CD4-positive, alpha-beta T cell treated with Interferon gamma for 1 hour (primary cell): Measurements from ENCODE around the gene FGF1.

Experiments
- DNase-seq: peaks from one replicate; pipeline ENCODE4 v3.0.0-alpha.2; 2020

Gene FGF1

DNA sequence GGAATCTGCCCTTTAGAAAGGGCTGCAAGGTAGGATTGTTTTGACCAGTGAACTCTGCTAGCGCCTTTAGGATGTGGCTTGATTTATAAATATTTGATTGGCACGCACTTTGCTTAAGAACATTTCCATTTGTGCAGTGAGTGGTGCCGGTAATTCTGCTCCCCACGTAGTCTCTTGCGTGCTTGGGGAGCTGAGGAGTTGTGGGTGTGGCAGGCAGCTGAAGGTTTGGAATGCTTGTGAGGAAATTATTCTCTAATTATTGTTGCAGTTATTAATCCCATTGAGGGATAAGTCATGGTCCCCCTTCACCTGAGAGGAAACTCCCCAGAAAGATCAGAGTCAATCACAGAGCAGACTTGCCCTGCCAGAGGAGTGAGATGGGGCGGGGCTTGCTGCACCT is 76.7 kb downstream of the FGF1 start:
- no peak for DNase-seq

DNA sequence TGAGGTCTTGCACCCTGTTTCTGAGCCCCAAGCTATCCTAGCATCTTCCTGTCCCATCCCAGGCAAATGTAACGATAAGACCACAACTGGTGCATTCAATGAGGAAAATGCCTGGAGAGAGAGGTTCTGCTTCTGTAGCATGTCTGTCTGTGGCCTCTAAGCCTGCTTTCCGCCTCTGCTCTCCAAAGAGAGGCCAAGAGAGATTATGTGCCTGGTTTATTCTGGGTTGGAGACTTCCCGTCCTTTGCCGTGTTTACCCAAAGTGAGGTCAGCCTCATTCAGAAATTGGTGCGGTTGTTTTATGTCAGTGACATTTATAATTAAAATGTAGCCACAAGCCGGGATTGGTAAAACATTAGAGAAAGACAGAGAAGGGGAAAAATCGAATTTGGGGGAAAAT is 77.8 kb downstream of the FGF1 start:
- no peak for DNase-seq

DNA sequence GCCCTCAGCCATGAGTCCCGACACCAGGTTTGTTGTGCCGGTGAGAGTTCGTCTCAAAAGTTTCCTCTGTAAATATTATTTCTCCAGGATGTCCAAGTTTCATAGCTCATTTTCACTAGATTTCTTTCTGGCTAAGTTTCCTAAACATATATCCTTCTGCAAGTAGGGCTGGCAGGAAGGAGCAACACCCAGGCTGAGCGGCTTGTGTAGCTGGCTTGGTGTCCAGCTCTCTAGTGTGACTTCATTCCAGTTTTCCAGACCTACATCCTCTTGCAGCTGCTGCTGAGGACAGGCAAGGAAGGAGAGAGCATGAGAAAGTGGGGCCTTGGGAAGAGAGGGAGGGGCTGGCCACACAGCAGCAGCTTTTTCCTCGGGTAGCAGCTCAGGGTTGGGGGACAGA is 80.3 kb downstream of the FGF1 start:
- DNase-seq = no peak

DNA sequence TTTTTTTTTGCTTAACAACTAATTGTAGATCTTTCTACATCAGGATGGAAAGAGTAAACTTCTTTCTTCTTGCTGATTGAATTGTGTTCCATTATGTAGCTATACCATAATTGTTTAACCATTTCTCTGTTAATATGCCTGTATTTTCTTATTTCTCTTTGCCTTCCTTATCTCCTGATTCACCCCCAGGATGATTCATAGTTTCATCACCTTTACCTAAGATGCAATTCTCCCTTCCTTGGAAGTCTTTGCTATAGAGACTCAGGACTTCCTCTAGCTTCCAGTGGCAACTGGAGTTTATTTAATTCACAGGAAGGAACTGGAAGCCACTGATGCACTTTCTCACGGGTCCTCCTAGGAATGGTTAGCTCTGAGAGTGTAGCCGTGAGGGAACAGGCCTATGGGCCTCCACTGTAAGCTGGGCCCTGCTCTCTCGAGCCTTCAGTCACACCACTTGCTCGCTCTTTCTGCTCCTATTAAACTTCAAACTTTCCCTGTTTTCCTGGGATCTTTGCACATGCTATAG is 83.1 kb downstream of the FGF1 start:
- no peak for DNase-seq

DNA sequence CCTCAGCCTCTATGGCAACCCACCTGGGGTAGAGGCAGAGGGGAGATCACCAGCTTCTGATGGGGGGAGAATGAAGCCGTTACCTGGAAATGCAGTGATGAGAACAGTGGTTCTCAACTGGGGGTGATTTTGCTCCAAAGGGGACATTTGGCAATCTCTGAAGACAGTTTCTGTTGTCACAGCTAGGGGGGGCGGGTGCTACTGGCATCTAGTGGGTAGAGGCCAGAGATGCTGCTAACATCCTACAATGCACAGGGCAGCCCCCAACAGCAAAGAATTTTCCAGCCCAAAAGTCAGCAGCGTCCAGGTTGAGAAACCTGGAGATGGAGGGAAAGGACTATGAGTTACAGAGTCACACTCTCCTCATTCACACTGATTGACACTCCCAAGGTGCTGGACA is 84.5 kb downstream of the FGF1 start:
- no peak for DNase-seq

DNA sequence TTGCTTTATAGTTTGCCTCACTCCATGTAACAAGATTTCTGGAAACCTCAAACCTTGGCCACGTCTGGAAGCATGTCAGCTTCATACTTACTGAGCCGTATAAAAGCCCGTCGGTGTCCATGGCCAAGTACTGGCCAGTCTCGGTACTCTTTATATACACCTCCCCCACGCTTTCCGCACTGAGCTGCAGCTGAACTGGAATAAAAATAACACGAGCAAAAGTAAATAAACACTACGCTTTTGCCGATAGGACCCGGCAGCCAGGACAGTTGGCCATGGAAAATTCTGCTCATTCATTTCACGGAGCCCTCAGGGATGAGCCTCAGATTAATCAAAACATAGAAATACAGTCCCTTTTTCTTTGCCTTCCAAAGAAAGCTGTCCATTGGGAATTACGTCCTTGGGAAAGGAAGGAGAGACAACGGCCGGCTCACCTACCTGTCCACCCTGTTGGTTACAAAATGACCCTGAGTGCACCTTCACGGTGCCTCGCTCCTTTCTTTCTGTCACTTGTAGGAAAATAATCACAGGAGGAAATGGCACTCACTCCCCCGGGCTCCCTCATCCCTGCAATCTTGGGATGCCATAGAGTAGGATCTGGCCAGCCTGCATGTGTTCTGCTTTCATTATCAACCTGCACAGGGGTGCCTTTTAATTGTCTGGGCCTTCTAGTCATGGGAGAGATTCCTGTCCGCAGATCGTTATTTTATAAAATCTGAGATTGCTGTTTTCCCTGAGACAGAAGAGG is 85.1 kb downstream of the FGF1 start:
- DNase-seq = no peak

DNA sequence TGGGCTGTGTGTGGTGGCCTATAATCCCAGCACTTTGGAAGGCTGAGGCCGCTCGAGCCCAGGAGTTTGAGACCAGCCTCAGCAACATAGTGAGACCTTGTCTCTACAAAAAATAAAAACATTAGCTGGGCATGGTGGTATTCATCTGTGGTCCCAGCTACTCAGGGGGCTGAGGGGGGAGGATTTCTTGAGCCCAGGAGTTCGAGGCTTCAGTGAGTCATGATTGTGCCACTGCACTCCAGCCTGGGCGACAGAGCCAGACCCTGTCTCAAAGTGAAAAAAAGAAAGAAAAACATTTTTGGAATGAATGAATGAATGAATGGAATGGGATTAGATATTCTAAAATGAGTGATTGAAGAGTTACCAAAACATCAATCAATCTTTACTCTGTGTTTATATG is 85.8 kb downstream of the FGF1 start:
- no peak for DNase-seq

DNA sequence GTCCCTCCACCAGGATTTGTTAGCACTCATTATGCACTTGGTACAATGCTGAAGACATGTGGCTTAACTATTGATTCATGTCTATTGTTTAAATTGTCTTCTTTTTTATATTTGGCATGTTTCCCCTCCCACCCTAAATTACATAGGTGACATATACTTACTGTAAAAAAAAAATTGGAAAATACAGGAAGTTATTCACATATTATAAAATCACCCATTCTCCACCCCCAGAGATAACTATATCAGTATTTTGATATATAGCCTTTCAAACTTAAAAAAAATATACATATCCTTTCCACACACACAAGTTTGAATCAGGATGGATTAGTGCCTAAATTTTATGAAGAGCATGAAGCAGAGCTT is 87.6 kb downstream of the FGF1 start:
- no peak for DNase-seq

DNA sequence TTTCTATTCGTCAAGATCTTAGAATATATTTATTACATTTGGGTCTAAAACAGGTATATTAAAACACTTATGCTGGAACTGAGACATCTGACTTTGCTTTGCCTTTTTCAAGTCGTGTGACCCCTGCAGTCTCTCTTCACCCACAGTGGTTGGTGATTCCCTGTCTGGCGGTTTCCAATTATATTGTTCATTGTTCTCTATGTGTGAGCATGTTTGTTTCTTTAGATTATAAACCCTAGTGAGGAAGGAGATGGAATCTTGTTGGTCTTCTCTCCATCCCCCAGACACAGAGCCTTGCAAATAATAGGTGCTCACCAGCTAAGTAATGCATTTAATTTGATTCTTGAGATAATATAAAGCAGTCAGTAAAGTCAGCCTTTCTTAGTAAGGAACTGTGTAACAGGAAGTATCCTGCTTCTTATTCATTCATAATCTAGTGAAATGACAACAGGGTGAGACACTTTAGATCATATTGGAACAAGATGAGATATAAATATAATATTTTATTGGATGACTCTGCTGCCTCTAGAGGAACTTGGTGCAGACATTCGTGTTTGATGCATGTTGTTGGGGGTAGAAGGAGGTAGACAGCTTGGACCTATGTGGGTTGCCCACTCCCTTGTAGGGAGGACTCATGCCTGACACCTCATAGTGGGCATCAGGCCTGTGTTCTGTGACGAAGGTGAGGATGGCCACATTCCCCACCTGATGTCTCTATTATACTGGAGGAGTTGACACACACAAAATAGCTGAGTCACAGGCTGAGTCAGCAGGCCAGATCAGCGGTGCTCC is 88.1 kb downstream of the FGF1 start:
- DNase-seq = no peak

DNA sequence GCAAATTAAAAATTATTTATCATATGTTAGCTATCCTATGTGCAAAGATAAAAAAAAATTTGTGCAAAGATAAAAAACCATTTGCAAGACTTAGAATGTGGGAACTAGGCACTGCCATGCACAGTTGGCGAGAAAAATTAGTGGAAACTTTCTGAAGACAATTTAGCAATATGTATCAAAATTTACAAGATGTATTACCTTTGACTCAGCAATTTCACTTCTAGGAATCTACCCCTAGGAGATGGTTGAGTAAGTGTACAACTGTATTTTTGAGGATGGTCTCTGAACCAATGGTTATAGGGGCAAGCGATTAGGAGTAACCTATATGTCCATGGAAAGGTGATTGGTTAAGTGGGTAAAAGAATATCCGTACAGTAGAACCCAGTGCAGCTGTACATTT is 88.9 kb downstream of the FGF1 start:
- no peak for DNase-seq

DNA sequence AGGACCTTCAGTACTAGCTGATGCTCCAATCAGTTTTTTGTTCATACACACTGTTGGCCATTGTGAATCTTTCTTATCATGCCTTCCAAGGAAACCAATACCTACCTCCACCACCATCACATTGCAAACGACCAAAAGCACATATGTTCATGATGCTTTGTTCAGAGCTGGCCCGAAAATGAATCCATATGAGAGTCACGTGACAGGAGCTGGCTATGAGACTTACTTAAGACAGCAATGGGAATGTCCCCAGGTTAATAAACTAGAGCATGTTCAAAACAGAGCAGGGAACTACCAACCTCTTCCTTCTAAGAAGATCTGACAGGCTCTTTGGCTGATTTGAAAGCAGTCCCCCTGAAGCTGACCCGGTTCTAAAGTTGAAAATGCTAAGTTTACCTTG is 93.5 kb downstream of the FGF1 start:
- DNase-seq = no peak

DNA sequence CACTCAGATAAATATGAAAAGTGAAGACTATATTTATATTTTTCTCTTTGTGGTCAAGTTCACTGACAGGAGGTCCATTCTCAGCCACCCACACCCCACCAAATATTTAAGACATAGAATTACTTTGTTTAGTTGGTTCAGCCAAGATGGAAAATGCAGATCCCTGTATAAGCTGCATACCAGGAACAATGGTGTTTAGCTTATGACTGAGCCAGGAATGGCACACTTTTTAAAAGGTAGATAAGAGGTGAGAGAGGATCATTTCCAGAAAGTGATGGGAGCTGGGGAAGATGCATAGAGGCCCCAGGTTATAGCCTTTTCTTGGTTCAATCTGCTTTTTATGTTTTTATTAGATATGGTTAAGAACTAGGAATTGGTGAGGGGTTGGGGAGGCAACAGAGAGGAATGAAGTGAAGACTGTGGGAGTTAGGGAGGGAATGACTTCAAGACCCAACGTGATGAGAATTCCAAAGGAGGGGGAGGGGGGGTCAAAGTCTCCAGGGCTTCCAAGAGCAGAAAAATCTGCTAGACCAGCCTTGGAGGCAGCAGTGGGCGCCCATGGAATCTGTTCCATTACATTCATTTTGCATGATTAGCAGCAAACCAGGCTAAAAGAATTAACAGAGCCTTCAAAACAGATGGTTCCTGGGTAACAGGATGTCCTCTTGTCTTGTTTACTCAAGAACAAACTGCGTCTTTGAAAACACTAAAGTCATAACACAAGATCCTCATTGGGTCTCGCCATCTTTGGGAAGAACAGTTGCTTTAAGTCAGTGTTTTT is 95.2 kb downstream of the FGF1 start:
- no peak for DNase-seq

DNA sequence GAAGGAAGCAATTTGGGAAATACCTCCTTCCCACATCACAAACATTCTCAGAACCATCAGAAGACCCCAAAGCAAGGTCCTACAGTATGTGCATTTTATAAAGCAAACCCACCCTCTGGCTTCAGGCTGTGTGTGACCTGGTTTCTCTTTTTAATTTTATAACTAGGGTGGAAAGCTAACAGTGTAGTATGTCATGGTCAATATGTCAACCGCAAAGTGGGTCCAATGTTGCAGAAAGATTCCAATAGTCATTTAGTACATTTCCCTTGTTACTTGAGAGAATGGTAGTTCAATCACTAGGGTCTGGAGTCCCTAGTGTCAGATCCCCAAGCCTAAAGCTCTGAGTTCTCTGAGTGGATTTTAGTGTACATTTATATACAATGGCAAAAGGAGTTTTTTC is 96.2 kb downstream of the FGF1 start:
- no peak for DNase-seq

DNA sequence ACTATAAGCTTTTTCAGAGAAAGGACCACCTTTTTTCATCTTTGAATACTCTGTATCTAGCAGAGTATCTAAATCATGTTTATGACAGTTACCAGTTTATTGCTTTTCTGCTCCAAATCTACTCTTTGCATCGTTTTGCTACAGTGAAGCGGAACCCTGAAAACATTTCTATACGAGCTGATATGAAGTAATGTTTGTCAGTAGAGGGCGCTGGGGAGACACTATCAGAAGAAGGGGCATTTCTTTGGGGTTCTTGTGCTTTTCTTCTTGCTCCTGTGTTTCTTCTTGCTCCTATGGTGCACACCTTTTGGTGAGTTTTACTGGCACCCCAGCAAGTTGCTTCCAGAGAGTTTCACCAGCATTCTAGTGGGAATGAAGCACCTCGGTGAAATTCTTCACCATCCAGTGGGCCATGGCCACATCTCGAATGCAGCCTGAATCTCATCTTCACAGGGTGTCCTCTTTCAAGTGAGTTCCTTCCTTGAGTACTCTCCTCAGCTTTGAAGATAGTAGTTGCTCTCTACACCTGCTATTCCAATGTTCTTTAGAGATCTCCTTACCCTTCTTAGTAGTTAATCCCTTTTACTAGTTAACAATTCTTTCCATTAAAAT is 98.4 kb downstream of the FGF1 start:
- no peak for DNase-seq

DNA sequence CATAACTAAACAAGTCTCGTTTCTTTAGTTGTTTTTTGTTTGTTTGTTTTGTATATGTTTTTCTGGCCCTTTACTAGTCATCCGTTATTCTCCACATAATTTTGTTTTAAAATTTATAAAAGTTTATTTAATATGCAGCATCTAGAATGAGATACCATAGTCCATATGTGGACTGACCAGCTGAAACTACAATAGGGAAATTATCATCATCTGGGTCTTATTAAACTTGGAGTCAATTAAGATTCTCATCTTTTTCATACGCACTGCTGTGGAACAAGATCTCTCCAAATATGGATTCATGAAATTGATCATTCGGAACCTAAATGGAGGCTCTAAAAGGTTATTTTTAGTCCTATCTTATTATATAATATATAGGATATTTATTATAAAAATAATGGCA is 99.3 kb downstream of the FGF1 start:
- DNase-seq = no peak

DNA sequence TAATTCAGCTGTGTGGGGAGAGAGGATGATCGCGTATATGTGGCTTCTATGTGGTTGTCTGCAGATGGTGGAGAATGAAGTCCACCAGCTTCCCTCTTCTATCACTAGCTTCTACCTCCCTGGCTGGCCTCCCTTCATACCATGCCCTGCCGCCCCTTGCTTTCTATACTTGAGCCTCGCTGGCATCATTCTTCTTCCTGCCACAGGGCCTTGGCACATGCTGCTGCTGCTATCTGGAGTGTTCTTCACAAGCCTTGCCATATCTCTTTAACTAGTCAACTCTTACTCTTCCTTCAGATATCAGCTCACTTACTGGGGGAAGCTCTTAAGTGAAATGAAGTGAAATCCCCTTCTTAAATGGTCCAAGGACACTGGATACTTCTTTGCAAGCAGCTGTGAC is 100.4 kb downstream of the FGF1 start:
- no peak for DNase-seq

DNA sequence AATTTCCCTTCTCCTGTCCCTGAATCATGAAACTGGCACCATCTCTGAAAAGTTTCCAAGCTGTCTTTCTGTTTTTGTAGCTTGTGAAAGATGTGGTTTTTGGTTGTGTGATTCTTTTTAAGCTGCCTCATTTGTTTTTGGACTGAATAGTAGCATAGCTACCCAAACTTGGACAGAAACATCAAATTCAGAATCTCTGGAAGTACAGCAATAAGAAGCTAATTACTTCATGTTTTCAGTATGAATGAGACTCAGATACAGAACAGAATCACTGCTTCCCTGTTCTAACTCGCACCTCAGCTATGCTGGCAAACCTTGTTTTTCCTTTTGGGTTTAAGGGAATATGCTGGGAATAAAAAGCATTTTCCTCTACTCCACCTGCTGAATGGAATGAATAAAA is 101.0 kb downstream of the FGF1 start:
- no peak for DNase-seq

DNA sequence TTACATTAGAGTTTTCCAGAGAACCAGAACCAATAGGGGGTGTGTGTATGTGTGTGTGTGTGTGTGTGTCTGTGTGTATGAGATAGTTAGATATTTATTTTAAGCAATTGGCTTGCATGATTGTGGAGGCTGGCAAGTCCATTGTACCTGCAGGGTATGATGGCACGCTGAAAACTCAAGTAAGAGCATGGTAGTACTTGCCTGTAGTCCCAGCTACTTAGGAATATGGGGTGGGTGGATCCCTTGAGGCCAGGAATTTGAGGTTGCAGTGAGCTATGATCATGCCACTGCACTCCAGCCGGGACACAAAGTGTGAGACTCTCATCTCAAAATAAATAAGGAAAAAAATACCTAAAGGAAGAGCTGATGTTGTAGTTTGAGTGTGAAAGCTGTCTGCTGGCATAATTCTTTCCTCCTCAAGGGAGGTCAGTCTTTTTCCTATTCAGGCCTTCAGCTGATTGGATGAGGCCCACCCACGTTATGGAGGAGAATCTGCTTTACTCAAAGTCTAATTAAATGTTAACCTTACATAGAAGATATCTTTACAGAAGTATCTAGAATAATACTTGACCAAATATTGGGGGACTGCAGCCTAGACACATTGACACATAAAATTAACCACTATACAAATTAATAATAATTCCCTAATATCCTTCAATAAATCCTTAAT is 107.6 kb downstream of the FGF1 start:
- DNase-seq = no peak

DNA sequence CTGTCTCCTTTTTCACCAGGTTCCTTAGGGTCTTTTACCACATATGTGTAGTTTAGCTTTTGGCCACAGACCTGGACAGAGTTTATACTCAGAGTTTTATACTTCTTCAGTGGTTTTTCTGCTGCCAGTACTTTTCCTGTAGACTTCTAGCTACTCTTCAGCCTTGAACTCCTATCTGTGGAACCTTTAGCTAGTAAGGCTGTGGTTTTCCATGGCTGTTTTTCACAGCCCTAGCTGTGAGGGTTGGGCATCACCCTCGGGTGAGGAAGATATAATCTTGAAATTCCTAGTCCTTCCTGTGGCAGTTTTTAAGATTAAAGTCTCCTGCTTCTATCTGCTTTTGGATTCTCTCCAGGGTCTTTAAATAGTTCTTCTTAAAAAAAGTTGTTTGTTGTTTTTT is 109.1 kb downstream of the FGF1 start:
- no peak for DNase-seq

DNA sequence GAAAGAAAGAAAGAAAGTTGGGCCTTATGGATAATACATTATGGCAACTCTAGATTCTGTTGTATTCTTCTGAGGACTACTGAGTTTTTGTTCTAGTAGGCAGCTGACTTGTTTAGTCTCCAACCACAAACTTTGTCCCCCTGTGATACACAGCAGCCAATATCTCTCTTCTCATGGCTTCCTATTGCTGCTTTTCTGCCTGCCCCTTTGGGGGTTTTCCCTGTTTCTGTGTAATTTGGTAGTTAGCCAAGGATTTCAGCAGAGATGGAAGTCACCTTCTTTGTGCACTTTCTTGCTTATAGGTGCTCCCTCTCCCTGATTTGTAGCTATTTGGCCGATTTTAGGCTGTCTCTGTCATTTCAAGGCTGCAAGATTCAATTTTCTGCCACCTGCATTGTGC is 109.6 kb downstream of the FGF1 start:
- DNase-seq = no peak

DNA sequence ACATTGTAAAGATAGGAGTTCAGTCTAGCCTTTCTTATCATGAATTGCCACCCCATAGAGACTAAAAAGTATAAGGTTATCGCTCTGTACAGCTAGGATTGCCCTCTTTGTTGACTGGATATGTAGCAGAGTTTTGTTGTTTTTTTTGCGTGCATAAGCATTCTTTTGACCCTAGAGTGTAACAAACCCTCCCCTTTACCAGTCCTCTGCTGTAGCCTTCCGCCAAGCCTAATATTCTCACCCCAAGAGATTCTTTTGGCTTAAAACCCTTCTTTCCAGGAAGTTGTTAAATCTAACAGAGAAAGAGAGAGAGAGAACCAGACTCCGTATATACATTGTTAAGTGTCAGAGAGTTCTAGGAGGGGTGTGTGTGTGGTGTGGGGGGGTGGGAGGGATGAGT is 113.9 kb downstream of the FGF1 start:
- no peak for DNase-seq

DNA sequence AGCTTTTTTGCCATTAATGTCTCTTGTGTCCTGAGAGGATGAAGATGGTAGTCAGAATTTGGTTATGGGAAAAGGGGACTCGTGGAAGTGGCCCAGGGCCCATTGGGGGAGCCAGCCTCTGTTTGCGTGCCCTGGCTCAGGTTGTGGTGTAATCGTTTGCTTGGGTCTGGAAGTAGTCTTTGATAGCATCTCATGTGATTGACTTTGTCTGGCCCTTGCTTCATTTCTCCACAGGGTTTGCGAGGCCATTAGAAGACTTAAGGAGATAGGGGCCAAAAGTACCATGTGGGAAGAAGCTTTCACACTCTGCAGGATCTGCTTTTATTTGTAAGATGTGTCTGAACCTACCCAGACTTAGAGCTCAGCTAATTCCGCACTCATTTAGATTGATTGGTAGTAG is 114.5 kb downstream of the FGF1 start:
- no peak for DNase-seq

DNA sequence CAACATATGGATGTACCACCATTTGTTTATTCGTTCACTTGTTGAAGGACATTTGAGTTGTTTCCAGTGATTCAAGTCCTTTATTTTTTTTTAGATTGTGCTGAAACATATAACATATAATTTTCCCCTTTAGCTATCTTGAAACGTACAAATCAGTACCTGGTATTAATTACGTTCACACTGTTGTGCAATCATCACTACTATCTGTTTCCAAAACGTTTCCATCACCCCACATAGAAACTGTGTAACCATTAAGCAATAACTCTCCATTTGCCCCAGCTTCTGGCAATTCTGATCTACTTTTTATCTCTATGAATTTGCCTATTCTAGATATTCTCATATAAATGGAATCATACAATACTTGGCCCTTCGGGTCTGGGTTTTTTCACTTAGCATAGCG is 116.0 kb downstream of the FGF1 start:
- DNase-seq = no peak
